Astrocyte (in vitro differentiated cells and primary cell): ENCODE results near the gene HYAL4. TPM values are rescaled to one million over a fixed set of nuclear protein-coding genes. Genes with fewer than 3 reads are reported as not detected.

ENCODE experiments used
- DNase-seq: peaks from one replicate; pipeline ENCODE4 v3.0.0-alpha.2; 2010; ENCODE audit warnings: low read depth
- FAIRE-seq: peaks from 2 replicates; lab custom pipeline; 2011; peaks lifted over from hg19 to GRCh38; lab: Jason Lieb, UNC
- H2AFZ ChIP-seq: 2 replicates; pipeline ENCODE4 v1.6.0; 2012; ENCODE audit warnings: low read depth, low read length, inconsistent platforms
- H3K27ac ChIP-seq: 2 replicates; pipeline ENCODE4 v1.5.1; 2011; ENCODE audit warnings: low read depth, low read length, inconsistent platforms
- H3K27me3 ChIP-seq: 2 replicates; pipeline ENCODE4 v1.6.0; 2011; ENCODE audit warnings: low read length, inconsistent platforms; ENCODE audit not compliant: insufficient read depth
- H3K36me3 ChIP-seq: 2 replicates; pipeline ENCODE4 v1.5.1; 2011; ENCODE audit warnings: low read length, inconsistent platforms; ENCODE audit not compliant: insufficient read depth
- H3K4me1 ChIP-seq: 2 replicates; pipeline ENCODE4 v1.5.1; 2011; ENCODE audit warnings: low read length, inconsistent platforms; ENCODE audit not compliant: insufficient read depth
- H3K4me2 ChIP-seq: 2 replicates; pipeline ENCODE4 v1.6.0; 2012; ENCODE audit warnings: low read length, inconsistent platforms
- H3K4me3 ChIP-seq: 2 replicates; pipeline ENCODE4 v1.5.1; 2011; ENCODE audit warnings: low read depth, mild to moderate bottlenecking, low read length, inconsistent platforms; ENCODE audit not compliant: insufficient read depth
- H3K79me2 ChIP-seq: 2 replicates; pipeline ENCODE4 v1.6.0; 2012; ENCODE audit warnings: mild to moderate bottlenecking, low read length, inconsistent platforms; ENCODE audit not compliant: insufficient read depth
- H3K9ac ChIP-seq: 2 replicates; pipeline ENCODE4 v1.6.0; 2012; ENCODE audit warnings: mild to moderate bottlenecking, low read length, inconsistent platforms
- H3K9me3 ChIP-seq: 2 replicates; pipeline ENCODE4 v1.5.1; 2012; ENCODE audit warnings: low read depth, mild to moderate bottlenecking, low read length, inconsistent platforms; ENCODE audit not compliant: insufficient read depth
- H4K20me1 ChIP-seq: 2 replicates; pipeline ENCODE4 v1.6.0; 2012; ENCODE audit warnings: low read length, inconsistent platforms; ENCODE audit not compliant: insufficient read depth
- H3K27ac Mint-ChIP-seq: one replicate; pipeline ENCODE4 v1.8.0; 2021; ENCODE audit warnings: mild to moderate bottlenecking, mixed read lengths; ENCODE audit not compliant: unreplicated experiment
- H3K27me3 Mint-ChIP-seq: one replicate; pipeline ENCODE4 v1.8.0; 2021; ENCODE audit warnings: low read depth, mixed read lengths; ENCODE audit not compliant: unreplicated experiment
- H3K36me3 Mint-ChIP-seq: one replicate; pipeline ENCODE4 v1.8.0; 2021; ENCODE audit warnings: low read depth, mixed read lengths; ENCODE audit not compliant: unreplicated experiment
- H3K4me1 Mint-ChIP-seq: one replicate; pipeline ENCODE4 v1.8.0; 2021; ENCODE audit warnings: low read depth, mixed read lengths; ENCODE audit not compliant: unreplicated experiment
- H3K4me3 Mint-ChIP-seq: one replicate; pipeline ENCODE4 v1.8.0; 2021; ENCODE audit warnings: mild to moderate bottlenecking, moderate library complexity, mixed read lengths; ENCODE audit not compliant: unreplicated experiment
- H3K9me3 Mint-ChIP-seq: one replicate; pipeline ENCODE4 v1.8.0; 2021; ENCODE audit warnings: mild to moderate bottlenecking, mixed read lengths; ENCODE audit not compliant: unreplicated experiment
- EZH2 ChIP-seq: IDR thresholded peaks from 2 replicates; pipeline ENCODE4 v1.6.1; 2012; ENCODE audit warnings: mild to moderate bottlenecking, low read length, inconsistent platforms; ENCODE audit not compliant: insufficient read depth
- total RNA-seq: library from RNA; stranded (reverse); gene quantifications from 2 replicates; pipeline ENCODE4 v1.2.1, GENCODE V29; 2021
- TF ChIP-seq, protein P1 (sequence below): IDR thresholded peaks from 2 replicates; pipeline ENCODE4 v1.5.1; 2011; ENCODE audit warnings: low read depth, mild to moderate bottlenecking, inconsistent platforms, low read length, moderate library complexity; ENCODE audit not compliant: insufficient read depth

Gene HYAL4
- total RNA-seq, 1 donor from 2014 or later = not detected

DNA sequence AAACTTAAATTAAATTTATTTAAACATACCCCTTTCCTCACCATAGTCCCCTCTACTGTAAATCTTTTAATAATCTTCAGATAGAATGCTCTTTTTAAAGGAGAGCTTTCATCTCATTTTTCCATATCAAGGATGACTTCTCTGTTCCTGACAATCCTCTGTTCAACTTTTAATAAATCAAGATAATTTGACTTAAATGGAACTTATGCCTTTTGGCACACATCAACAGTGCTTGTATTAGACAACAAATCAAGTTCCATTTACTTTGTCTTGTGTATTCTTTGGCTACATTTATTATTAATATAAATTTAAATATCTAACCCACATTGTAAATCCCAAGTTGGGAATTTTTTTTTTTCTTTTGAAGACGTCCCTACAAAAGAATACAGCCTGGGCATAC is 42.7 kb upstream of the HYAL4 start:
- H3K4me3 Mint-ChIP-seq = no peak overlapping the region
- Histone ChIP-seq H3K4me2 (no peak overlapping the region), H4K20me1 (no peaks in the 10 kb centered on the region), H3K9ac (no peak overlapping the region), H3K27ac (no peak overlapping the region), H3K27me3 (no peaks in the 10 kb centered on the region), H3K4me3 (no peak overlapping the region), H3K4me1 (no peaks in the 10 kb centered on the region), H3K9me3 (no peaks in the 10 kb centered on the region), H3K79me2 (no peaks in the 10 kb centered on the region), H3K36me3 (no peaks in the 10 kb centered on the region), H2AFZ (no peak overlapping the region)
- H3K27ac Mint-ChIP-seq = no peak overlapping the region
- H3K9me3 Mint-ChIP-seq = peaks cover 1% of the 10 kb centered on the region
- DNase-seq (no peak), FAIRE-seq (no peak)
- no peaks in the 10 kb centered on the region for H3K27me3 Mint-ChIP-seq
- H3K36me3 Mint-ChIP-seq = no peaks in the 10 kb centered on the region
- peaks cover 5% of the 10 kb centered on the region for H3K4me1 Mint-ChIP-seq
- TF ChIP-seq, protein P1, sequence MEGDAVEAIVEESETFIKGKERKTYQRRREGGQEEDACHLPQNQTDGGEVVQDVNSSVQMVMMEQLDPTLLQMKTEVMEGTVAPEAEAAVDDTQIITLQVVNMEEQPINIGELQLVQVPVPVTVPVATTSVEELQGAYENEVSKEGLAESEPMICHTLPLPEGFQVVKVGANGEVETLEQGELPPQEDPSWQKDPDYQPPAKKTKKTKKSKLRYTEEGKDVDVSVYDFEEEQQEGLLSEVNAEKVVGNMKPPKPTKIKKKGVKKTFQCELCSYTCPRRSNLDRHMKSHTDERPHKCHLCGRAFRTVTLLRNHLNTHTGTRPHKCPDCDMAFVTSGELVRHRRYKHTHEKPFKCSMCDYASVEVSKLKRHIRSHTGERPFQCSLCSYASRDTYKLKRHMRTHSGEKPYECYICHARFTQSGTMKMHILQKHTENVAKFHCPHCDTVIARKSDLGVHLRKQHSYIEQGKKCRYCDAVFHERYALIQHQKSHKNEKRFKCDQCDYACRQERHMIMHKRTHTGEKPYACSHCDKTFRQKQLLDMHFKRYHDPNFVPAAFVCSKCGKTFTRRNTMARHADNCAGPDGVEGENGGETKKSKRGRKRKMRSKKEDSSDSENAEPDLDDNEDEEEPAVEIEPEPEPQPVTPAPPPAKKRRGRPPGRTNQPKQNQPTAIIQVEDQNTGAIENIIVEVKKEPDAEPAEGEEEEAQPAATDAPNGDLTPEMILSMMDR = no peak
- no peak for TF ChIP-seq EZH2

DNA sequence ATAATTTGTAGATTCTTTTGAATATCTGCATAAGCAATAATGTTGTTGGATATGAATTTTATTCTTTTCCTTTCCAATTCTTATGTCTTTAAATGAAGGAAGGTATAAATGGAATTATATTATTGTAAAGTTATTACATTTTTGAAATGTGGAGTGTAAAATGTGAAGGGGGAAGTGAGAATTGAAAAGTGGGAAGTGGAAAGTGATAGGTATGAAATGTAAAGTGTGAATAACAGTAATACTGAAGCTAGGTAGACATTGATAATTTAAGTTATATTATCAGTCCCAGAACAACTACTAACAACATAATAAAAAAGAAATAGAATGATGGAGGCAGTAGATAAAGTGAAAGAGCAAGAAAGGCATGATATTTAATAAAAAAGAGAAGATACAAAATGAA is 39.7 kb upstream of the HYAL4 start:
- Mint-ChIP-seq H3K36me3 (no peaks in the 10 kb centered on the region), H3K27ac (no peak overlapping the region), H3K27me3 (no peaks in the 10 kb centered on the region), H3K4me3 (no peak overlapping the region), H3K4me1 (no peaks in the 10 kb centered on the region), H3K9me3 (peaks cover 9% of the 10 kb centered on the region)
- no peak for DNase-seq
- no peaks in the 10 kb centered on the region for H3K27me3 ChIP-seq
- H4K20me1 ChIP-seq = no peaks in the 10 kb centered on the region
- H3K4me1 ChIP-seq = no peaks in the 10 kb centered on the region
- no peaks in the 10 kb centered on the region for H3K79me2 ChIP-seq
- no peak overlapping the region for H3K27ac ChIP-seq
- no peak overlapping the region for H2AFZ ChIP-seq
- no peak overlapping the region for H3K4me2 ChIP-seq
- no peak overlapping the region for H3K4me3 ChIP-seq
- no peaks in the 10 kb centered on the region for H3K36me3 ChIP-seq
- no peak overlapping the region for H3K9ac ChIP-seq
- no peak for FAIRE-seq
- H3K9me3 ChIP-seq = no peaks in the 10 kb centered on the region
- TF ChIP-seq, protein P1 = no peak
- no peak for TF ChIP-seq EZH2

DNA sequence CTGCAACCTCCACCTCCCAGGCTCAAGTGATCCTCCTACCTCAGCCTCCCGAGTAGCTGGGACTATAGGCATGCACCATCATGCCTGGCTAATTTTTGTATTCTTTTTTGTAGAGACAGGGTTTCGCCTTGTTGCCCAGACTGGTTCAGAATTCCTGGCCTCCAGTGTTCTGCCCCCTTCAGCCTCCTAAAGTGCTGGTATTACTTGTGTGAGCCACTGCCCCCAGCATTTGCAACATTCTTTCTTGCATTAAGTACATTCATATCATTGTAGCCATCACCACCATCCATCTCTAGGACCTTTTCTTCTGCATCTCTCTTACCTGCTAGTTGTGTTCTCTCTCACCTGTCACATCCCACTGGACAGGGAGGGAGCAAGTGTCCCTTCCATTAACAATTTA is 35.5 kb upstream of the HYAL4 start:
- no peak overlapping the region for H2AFZ ChIP-seq
- no peaks in the 10 kb centered on the region for H3K27me3 Mint-ChIP-seq
- DNase-seq (no peak), FAIRE-seq (no peak)
- no peaks in the 10 kb centered on the region for H4K20me1 ChIP-seq
- TF ChIP-seq, protein P1 = no peak
- TF ChIP-seq EZH2 = no peak
- no peak overlapping the region for H3K4me2 ChIP-seq
- H3K9me3 ChIP-seq = no peaks in the 10 kb centered on the region
- no peaks in the 10 kb centered on the region for H3K36me3 Mint-ChIP-seq
- no peaks in the 10 kb centered on the region for H3K4me1 Mint-ChIP-seq
- no peak overlapping the region for H3K27ac Mint-ChIP-seq
- H3K27ac ChIP-seq = no peak overlapping the region
- H3K27me3 ChIP-seq = no peaks in the 10 kb centered on the region
- no peaks in the 10 kb centered on the region for H3K36me3 ChIP-seq
- H3K4me3 ChIP-seq = no peak overlapping the region
- no peaks in the 10 kb centered on the region for H3K4me1 ChIP-seq
- no peak overlapping the region for H3K9ac ChIP-seq
- no peaks in the 10 kb centered on the region for H3K79me2 ChIP-seq
- peaks cover 9% of the 10 kb centered on the region for H3K9me3 Mint-ChIP-seq
- no peak overlapping the region for H3K4me3 Mint-ChIP-seq
